SKM-1 (cell line): ENCODE measurements around the gene CDCA5.

Experiments
- DNase-seq: peaks from one replicate; lab custom pipeline; 2025; ENCODE audit not compliant: unreplicated experiment; lab: John Stamatoyannopoulos, UW

Gene CDCA5

DNA sequence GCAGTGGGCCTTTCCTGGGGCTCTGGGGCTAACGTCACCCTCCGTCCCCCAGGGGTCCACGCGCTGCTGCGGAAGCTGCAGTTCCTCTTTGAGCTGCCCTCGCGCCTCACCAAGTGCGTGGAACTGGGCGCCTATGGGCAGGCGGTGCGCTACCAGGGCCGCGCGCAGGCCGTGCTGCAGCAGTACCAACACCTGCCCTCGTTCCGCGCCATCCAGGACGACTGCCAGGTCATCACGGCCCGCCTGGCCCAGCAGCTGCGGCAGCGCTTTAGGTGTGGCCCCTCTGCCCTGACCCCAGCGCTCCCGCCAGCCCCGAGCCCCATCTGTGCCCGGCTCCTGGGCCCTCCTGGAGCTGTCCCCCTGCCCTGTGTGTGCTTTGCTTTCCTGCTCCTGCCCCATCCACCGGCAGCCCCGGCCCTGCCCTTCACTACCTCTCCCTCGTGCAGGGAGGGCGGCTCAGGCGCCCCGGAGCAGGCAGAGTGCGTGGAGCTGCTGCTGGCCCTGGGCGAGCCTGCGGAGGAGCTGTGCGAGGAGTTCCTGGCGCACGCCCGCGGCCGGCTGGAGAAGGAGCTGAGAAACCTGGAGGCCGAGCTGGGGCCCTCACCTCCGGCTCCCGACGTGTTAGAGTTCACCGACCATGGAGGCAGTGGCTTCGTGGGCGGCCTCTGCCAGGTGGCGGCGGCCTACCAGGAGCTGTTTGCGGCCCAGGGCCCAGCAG is 24.1 kb upstream of the CDCA5 start:
- DNase-seq: no peak

DNA sequence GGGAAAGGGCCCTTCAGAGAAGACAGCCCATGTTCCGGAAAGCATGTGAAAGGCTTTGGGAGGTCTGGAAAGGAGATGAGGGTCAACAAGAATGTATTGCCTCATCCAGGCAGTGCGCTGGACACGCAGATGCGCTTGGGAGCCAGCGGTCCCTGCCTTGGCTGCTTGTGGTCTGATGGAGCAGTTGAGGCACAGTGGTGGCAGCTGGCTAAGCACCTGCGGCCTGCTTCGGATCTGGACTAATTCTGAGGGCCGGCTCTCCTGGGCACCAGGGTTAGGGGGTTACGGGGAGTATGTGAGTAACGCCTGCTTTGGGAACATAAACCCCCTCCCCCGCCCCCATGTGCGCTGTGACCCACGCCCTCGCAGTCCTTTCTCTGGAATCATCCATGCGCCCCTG is 23.2 kb upstream of the CDCA5 start:
- no peak for DNase-seq

DNA sequence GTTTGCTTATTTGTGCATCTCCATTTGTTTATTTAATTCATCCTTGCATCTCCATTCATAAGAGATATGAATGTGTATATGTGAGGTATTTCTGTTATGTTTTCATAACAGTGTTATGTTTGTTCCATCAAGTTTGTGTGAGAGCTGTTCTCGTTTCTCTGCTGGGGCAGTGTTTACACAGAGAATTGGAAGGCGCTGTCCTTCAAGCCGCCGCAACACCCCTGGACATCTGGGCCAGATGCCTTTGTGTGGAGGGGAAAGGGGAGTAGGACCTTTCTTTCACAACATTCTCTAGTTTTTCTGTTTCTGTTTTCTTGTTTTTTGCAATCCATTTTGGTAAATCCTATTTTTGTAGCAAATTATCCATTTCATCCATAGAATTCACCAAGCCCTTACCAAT is 20.8 kb upstream of the CDCA5 start:
- DNase-seq: no peak

DNA sequence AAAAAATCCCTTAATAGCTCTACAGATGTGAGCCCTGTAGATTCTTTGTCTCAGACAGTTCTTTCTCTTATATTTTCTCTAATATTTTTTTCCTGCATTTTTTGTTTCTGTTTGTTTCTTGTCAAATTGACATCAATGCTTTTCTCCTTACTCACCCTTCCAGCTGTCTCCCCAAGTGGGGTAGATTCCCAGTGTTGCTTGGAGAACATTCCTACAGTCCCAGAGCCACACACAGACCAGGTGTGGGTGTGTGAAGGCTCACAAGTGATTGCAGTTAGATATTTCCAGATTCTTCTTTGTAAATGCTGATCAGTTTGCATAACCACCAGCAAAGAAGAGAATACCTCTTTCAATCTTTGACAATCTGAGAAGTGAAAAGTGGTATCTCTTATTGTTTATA is 19.6 kb upstream of the CDCA5 start:
- DNase-seq: no peak

DNA sequence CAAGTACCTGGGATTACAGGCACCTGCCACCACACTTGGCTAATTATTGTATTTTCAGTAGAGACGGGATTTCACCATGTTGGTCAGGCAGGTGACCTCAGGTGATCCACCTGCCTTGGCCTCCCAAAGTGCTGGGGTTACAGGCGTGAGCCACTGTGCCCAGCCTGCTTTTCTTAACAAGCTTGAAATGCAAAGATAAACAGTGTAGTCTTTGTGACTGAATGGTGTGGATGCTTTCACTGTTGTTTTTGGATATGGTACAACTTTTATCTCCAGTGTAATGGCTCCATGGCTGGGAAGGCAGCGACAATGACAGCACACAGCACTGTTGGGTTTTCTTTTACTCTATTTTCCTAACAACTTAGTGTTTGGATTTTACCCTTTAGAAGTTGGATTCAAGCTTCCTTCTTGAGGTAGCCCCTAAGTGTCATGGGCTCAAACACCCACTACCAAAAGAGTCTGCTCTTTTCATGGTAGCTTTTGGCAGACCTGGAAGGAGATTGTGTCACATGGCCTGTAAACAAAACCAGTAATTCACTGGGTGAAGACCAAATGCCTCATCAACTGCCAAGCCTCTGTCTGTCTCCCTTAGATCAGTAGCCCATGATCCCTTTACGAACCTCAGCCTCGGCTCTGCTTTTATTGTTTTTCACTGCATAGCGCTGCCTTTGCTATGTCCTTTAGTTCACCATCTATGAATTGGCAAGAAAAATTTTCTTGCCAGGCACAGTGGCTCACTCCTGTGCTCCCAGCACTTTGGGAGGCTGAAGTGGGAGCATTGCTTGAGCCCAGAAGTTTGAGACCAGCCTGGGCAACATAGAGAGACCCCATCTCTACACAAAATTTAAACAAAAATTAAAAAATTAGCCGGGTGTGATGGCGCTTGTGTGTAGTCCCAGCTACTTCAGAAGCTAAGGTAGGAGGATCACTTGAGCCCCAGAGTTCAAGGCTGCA is 18.6 kb upstream of the CDCA5 start:
- DNase-seq: no peak

DNA sequence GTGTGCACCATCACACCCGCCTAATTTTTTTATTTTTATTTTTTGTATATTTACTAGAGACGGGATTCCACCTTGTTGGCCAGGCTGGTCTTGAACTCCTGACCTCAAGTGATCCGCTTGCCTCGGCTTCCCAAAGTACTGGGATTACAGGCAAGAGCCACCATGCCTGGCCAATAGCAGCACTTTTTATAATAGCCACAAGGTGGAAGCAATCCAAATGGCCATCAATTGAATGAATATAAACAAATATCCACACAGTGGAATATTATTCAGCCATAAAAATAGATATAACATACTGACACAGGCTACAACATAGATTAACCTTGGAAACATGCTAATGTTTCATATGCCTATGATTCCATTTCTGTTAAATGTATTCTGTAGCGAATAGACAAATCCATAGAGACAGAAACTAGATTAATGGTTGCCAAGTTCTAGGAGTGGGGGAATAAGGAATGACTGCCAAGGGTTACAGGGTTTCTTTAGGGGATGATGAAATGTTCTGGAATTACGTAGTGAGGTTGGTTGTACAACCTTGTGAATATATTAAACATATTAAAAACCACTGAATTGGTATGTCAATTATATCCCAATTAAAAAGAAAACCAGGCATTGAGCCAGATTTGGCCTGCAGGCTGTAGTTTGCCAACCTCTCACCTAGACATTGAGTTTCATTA is 17.0 kb upstream of the CDCA5 start:
- no peak for DNase-seq

DNA sequence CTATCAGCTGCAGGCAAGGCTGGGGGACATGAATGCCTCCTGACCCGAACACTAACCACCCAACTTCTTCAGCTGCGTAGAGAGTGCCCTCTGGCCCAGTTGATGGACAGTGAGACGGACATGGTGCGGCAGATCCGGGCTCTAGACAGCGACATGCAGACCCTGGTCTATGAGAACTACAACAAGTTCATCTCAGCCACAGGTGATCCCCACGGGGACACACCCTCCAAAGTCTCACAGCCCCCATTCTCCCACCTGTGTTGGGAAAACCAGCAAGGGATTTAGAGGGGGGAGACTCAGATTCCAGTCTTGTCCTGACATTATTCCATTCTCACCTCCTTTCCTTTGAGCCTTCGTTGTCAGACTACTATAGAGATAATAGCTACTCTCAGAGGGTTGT is 13.1 kb upstream of the CDCA5 start:
- DNase-seq: no peak

DNA sequence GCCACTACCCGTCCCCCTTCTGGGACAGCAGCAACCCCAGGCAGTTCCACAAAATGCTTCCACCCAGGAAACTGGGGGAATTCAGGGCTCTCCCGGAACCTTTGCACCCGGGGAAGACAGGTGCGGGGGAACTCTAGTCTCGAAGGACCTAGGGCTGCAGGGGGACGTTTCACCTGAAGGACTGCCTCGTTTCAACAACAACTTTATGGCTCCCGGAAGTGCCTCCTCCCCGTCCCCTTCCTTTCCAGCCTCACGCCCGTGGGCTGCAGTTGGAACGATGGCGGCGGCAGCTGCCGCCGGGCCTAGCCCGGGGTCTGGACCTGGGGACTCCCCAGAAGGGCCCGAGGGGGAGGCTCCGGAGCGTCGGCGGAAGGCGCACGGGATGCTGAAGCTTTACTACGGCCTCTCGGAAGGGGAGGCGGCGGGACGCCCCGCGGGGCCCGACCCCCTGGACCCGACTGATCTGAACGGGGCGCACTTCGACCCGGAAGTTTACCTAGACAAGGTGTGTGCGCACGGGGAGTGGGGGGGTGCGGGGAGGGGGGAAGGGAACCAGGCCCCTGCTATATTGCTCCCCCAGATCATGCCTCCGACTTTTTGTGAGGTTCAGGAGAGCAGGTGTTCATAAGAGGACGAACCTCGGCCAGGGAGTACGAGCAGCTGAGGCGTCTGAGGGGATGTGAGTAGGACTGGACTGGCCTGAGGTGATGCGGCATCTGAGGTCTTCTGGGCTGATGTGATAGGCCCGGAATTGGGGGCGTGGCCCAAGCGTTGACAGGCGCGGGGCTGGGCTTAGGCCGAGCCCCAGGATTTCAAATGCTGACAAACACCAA is 12.3 kb upstream of the CDCA5 start, which contains the start of gene VPS51:
VPS51 (plus strand) TSS at position 241 of the 833 bp plus-strand sequence; CDS start at position 278, 37 bp downstream.
- DNase-seq: peak; percentile 76

DNA sequence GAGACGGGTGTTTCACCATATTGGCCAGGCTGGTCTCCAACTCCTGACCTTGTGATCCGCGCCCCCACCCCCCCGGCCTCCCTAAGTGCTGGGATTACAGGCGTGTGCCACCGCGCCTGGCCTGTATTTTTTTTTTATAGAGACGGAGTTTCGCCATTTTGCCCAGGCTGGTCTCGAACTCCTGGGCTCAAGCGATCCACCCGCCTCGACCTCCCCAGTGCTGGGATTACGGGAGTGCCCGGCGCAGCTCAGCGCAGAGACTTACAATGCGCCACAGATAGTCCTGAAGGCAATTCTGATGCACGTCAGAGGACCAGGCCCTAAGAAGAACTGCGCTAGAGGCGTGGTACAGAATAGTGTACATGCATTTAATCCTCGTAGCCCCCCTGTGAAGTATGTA is 11.6 kb upstream of the CDCA5 start:
- DNase-seq: no peak

DNA sequence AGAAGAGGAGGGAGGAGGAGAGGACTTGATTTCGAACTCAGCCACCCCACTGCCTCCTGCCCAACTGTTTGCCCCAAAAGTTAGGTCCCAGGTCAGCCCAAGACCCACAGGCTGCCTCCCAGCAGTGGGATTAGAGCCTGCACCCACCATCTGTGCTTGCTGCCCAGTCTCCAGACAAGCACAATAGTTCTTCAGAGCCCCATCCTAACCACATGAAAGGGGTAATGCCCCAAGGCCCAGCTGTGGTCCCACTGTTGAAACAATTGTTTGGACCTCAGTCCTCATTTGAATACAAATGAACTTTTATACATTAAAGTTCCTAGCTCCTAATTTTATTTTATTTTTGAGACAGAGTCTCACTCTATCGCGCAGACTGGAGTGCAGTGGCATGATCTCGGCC is 6.8 kb upstream of the CDCA5 start:
- DNase-seq: no peak

DNA sequence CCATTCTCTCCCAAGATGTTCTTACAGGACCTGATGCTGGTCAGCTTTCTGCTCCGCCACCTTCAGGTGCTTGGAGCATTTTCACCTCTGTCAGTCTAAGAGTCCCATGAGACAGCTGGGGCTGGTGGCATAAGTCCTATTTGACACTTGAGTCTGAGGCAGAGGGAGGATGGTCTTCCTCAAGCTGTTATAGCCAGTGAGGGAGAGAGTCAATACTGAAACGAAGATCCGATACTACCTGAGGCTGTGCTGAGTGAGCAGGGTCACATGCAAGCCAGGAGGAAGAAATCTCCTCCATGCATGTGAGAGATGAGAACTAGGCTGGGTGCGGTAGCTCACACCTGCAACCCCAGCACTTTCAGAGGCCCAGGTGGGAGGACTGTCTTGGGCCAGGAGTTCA is 5.8 kb upstream of the CDCA5 start:
- no peak for DNase-seq

DNA sequence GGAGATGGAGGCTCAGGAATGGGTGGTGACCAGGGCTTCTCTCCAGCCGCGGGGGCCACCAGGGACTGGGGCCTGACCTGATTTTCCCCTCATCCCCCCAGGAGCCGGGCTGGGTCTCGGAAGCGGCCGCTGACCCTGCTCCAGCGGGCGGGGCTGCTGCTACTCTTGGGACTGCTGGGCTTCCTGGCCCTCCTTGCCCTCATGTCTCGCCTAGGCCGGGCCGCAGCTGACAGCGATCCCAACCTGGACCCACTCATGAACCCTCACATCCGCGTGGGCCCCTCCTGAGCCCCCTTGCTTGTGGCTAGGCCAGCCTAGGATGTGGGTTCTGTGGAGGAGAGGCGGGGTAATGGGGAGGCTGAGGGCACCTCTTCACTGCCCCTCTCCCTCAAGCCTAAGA is 4.0 kb upstream of the CDCA5 start:
- no peak for DNase-seq

DNA sequence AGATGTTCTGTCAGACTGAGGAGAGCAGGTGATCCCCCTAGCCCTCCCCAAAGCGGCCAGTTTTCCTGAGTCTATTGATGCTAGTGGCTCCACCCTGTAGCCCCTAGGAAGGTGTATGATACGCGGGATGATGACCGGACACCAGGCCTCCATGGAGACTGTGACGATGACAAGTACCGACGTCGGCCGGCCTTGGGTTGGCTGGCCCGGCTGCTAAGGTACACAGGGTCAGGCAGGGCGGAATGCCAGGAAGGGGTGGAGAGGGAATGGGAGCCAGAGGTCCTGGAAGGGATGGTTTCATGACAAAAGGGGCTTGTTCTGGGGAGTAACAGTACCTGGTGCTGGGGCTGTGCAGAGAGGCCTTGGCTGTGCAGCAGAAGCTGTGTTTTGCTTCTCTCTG is 3.4 kb upstream of the CDCA5 start:
- DNase-seq: no peak

DNA sequence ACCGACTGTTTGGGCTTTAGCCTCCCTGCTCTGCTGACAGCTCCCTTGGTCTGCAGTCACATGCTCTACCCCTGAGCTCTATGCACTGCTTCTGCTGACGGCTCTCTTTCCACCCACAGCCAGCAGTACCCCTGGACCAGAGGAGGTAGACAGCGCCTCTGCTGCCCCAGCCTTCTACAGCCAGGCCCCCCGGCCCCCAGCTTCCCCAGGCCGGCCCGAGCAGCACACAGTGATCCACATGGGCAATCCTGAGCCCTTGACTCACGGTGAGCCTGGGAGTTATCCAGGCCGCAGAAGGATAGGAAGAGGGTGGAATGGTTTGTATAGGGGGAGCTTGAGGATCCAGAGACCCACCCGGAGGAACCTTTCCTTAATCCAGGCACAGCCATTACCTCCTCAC is 3.0 kb upstream of the CDCA5 start:
- no peak for DNase-seq

DNA sequence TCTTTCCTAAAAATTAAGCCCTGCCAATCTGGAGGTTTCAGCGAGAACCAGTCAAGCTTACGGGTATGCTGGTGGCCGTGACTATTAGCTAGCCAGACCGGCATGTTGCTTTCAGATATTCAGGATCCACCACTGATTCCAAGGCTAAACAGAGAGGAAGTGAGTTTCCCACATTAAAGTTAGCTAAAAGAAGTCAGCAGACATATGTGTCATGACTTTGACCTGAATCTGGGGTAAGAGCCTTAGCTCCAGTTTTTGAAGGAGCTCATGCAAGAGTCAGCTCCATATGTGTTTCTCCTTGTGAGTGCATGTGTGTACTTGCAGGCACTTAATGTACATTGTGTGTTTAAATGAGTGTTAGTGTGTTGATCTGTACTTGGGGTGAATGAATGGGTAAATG is 1.6 kb upstream of the CDCA5 start:
- DNase-seq: no peak

DNA sequence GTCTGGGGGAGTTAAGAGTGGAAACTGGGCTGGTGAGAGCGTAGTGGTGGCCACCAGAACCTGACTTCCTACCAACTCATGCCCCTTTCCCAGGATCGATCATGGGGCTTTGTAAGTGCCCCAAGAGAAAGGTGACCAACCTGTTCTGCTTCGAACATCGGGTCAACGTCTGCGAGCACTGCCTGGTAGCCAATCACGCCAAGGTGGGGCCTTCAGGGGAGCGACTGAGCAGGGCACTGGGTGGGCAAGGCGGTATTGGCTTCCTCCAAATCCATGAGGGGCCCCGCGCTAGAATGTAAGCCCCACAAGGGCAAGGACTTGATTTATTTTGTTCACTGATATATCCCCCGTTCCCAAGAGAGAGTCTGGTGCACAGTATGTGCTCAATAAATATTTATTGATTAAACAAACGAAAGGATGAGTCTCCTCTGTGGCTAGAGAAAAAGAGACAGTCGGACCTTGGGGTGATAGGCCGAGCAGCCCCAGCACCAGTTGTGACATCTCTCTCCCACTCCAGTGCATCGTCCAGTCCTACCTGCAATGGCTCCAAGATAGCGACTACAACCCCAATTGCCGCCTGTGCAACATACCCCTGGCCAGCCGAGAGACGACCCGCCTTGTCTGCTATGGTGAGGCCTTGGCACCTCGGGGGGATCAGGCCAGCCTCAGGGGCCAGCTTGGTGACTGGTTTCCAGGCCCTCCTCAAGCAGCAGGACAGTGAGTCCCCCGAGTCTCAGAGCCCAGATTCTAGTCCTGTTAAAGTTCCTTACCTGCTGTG is 947 bp upstream of the CDCA5 start:
- no peak for DNase-seq

DNA sequence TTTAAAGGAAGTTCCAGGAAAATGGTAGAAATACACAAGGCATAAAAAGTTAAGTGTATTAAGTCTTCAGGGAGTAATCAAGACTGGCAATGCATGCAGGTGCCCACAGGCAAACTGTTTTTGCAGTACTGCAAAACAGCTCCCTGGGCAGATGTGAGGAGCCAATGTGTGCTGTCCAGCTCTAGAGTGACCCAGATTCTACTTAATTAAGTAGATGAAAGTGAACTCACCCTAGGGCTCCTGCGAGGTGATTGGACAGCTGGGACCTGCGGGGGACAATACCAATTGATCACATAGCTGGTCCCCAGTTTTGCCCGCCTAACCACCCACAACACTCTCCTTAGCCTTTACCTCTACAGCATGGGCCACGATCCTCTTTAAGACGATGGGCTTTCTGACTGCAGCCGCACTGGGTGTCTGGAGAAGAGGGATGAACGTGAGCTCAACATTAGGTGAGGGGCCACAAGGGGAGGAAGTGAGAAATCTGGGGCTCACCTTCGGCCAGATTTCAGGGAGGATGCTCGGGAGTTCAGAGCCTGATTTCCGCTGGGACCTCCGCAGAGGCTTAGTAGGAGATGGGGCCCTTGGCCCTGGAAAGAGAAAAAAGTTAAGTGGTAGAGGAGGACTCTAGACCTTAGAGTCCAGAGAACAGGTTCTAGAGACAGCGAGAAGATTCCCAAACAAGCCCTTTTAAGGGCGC is 556 bp downstream of the CDCA5 start:
- no peak for DNase-seq

DNA sequence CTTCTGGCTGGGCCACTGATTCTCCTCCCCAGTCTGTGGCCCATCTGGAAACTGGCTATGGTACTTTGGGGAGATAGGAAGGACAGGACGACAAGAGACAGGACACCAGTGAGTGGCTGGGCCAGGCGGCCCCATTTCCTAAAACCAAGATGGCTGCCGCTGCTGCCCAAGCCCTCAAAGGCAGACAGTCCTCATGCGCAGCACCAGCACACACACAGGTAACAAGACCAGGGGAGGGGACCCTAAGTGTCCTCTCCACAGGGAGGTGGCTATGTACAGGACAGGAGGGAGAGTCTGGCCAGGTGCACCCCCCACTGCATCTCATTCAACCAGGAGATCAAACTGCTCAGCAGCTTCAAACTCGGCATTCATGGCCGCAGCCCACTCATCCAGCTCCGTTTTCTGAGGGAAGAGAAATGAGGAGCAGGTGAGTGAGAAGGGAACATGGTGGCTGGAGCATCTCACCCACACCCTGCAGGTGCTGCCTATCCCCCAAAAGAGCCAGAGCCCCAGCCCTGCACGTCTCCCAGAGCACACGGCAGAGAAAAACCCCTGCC is 5.0 kb downstream of the CDCA5 start:
- no peak for DNase-seq

DNA sequence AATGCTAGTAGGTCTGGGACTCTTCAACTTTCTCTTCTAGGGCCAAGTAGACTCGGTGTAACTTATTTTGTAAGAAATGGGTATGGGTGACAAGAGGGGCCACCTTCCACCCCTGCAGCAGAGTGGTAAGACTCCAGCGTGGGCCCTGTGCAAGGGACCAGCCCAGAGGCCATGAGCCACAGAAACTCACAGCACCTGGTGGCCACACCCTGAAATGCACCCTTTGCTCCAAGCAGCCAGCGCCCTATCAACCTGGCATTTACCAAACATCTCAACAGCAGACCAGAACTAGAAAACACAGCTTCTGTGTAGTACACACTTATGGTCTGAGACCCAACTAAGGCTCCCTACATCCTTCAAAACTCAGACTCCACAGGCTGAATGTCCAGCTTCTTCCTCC is 5.7 kb downstream of the CDCA5 start:
- DNase-seq: peak; percentile 19
